CD4-positive, alpha-beta T cell treated with Interleukin-1 beta for 1 hour (primary cell): ENCODE measurements around the gene TTLL1.
"Not testable (repeated sequence)": the region's sequence is repeated elsewhere in the genome, so short reads cannot be mapped to it uniquely, and the experiment has no call there.

Experiments
- DNase-seq, 2 donors: peaks; one replicate each; pipeline ENCODE4 v3.0.0-alpha.2; 2020 to 2022

Gene TTLL1

DNA sequence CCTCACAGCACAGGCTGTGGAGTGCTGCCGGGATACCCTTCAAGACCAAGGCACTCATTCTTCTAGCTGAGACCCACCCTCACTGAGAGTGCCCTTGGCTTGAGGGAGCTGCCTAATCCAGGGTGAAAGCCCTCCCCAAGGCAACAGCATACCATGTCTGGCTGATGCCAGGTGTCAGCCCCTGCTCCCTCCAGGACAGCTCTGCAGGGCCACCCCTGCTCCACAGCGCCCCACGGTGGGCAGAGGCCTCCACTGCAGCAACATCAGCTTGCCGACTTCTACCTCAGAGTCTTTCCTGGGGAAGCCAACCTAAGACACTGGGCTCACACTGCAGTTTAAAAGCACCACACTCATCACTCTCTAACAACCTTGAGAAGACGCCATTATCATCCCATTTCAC is 29.0 kb downstream of the TTLL1 start:
- peak; percentile 11 to 28 for DNase-seq

- no peak for DNase-seq
Measured at GRCh38 chr22:43057641-43058040, 31.6 kb downstream of the TTLL1 start.

- no peak for DNase-seq
Measured at GRCh38 chr22:43053176-43053575, 36.0 kb downstream of the TTLL1 start.

- no peak for DNase-seq
Measured at GRCh38 chr22:43050995-43051394, 38.2 kb downstream of the TTLL1 start.

- no peak for DNase-seq
Measured at GRCh38 chr22:43047605-43048004, 41.6 kb downstream of the TTLL1 start.

- no peak for DNase-seq
Measured at GRCh38 chr22:43044290-43044712, 44.9 kb downstream of the TTLL1 start.

- no peak for DNase-seq
Measured at GRCh38 chr22:43042101-43042780, 47.0 kb downstream of the TTLL1 start.

GRCh38 chr22:43039800-43040199 is 49.4 kb downstream of the TTLL1 start:
- DNase-seq = no peak

- DNase-seq = no peak
Measured at GRCh38 chr22:43038325-43038724, 50.9 kb downstream of the TTLL1 start.

GRCh38 chr22:43036282-43036829 is 52.8 kb downstream of the TTLL1 start:
- DNase-seq = no peak

- DNase-seq = no peak
Measured at GRCh38 chr22:43035250-43035649, 53.9 kb downstream of the TTLL1 start.

DNA sequence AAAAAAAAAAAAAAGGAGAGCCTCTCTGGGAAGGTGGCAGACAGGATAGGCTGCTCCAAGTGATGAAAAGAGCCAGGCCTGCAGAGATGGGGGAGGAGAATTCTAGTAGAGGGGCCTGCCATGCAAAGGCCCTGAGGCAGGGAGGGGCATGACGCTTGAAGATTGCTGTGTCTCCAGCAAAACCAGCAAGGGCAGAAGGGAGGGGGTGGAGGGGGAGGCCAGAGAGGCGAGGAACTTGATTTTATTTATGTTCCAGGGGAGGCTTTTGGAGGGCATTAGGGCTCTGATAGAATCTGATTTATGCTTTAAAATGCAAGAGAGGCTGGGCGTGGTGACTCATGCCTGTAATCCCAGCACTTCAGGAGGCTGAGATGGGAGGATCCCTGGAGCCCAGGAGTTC is 57.6 kb downstream of the TTLL1 start:
- DNase-seq = no peak

GRCh38 chr22:43018615-43019014 is 70.6 kb downstream of the TTLL1 start:
- DNase-seq = no peak

DNA sequence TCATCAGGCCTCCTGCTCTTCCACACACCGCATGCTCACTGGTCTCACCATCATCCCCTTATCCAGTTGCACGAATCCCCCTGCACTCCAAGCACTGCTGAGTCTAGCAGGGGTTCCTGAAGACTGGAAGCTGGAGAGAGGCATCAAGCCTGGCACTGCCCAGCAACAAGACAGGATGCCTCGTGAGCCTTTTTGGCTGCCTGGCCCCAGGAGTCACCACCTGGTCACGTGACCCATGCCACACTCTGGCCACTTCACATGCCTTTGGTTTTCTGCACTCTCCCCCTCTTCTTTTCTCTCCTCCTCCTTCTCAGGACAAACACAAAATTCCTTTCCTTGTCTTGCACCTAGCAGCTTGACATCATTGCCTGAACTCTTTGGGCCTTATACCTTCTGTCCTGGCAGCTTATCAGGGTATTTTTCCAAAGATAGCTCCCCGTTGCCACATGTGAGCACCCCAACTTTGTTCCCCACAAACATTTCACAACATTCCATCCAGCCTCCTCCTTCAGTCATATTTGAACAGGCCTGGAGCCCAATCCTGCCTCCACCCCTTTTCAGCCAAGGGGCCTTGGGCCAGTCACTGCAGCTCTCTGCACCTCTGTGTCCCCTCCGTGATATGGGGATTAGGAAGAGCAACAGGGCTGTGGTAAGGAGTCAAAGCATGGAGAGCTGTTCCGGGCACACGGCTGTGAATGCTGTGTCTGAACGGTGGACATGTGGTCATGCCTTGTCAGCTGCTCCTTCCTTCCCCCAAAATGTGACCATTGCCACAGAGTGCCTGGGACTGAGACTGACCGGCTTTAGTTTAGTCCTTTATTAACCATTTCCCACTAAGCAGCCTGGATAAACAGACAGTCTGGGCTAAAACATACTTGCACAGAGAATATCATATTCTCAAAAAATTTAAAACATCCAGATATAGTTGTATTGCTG is 71.4 kb downstream of the TTLL1 start:
- DNase-seq = no peak

DNA sequence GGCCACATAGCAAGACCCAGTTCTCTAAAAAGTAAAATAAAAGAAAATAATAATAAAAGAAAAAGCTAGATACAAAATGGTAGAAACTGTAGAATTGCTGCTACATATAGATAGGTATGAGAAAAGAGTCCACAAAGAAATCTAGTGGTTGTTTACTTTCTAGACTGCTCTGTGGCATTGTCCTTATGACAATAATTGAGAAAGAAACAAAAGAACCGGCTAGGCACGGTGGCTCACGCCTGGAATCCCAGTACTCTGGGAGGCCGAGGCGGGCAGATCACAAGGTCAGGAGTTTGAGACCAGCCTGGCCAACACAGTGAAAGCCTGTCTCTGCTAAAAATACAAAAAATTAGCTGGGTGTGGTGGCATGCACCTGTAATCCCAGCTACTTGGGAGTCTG is 73.0 kb downstream of the TTLL1 start:
- not testable (repeated sequence) for DNase-seq

GRCh38 chr22:43015677-43016042 is 73.5 kb downstream of the TTLL1 start:
- DNase-seq = no peak

DNA sequence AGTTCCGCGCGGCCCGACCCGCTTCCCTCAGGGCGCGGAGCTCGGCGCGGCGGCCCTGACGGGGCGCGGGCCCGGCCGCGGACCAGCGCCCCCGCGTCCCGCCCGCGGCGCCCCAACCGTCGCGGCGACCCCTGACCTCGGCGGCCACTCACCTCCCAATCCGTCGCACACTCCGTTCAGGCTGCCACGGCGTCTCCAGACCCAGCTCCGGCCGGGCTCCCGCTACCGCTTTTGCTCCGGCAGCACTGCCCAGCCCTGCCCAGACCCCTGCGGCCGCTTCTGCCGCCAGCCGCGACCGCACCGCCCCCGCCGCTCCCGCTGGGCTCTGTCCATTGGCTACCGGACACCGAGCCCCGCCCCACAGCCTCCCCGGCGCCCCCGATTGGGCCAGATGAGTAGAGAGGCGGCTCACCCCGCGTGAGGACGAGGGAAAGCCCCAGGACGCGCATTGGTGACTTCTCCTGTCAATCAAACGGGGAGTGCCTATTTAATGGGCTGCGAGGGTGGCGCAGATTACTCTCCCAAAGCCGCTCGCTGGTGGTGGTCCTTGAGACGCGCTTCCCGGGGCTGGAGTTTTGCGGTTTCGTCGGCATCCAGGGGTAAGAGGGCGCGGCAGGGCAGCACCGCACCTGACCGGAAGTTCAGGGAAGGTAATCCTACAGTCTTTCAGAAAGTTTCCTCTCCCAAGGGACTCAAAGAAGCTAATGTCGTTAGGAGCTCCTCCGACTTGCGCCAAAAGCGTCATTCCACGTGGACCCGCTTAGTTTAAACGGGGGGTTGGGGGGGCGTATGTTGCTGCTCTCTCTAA is 74.1 kb downstream of the TTLL1 start, which contains the start of gene PACSIN2:
Gene PACSIN2 (minus strand): TSS at position 281 of the 808 bp plus-strand sequence. CDS start 103,069 bp downstream, outside the sequence.
- peak; percentile 98 to 99 for DNase-seq

- DNase-seq = peak; percentile 41 to 66
Measured at GRCh38 chr22:43014316-43014868, 74.8 kb downstream of the TTLL1 start.

DNA sequence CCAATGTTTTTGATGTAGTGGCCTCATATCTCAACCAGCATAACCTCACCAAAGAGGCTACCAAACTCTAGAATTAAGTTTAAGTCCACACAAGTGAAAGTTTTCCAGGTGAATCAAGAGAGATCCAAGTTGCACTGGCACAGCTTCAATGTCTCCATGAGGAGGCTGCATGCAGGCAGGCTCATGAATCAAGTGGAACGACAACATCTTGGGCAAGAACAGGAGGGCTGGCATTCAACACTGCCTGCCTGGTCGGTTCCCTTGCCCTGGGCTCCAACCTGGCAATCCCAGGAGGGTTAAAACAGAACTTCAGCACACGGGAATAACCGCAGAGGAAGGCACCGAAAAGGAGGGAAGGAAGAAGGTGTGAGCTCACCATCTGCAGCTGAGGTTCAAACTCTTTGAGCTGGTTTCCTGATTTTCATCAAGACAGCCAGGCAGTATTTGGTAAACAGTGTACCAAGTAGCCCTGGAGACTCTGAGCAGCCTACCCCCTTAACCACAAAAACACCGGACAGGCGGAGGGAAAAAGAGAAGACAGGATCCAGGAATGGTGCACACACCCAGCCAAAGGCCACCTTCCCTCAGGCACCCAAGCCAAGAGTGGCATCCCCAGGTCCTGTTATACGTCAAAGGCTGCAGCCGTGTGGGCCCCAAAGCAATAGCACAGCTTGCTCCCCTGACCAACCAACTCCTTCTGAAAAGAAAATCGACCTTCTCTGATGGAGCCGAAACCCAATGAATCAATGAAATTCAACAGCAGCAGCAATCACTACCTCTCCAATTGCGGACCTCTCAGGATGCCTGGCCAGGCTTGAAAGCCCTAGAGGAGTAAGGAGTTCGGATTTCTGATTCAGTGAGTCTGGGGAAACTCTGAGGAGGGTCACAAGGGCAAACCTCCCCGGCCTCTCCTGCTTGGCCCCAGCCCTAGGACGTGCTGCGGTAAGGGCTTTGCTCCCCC is 75.6 kb downstream of the TTLL1 start:
- no peak for DNase-seq

- no peak for DNase-seq
Measured at GRCh38 chr22:43012390-43012789, 76.8 kb downstream of the TTLL1 start.

GRCh38 chr22:43011079-43011478 is 78.1 kb downstream of the TTLL1 start:
- DNase-seq = no peak
